HFF-Myc (cell line): Measurements from ENCODE around the gene IGF1R.

Source experiments
- DNase-seq: peaks from one replicate; pipeline ENCODE4 v3.0.0-alpha.2; 2011; ENCODE audit warnings: low read depth; ENCODE audit errors: extremely low read depth
- H3K4me3 ChIP-seq: replicated peaks from 2 replicates; pipeline ENCODE4 v1.5.1; 2011; ENCODE audit warnings: low read depth, mild to moderate bottlenecking, control low read depth, low read length
- TF ChIP-seq, protein P1 (sequence below): IDR thresholded peaks from 2 replicates; pipeline ENCODE4 v1.5.1; 2012; ENCODE audit warnings: mild to moderate bottlenecking, low read depth, low read length, control low read depth; ENCODE audit errors: missing control alignments

The IGF1R gene

GRCh38 chr15:98703126-98703685, 54.9 kb downstream of the IGF1R start:
- no peak for DNase-seq
- TF ChIP-seq, protein P1, sequence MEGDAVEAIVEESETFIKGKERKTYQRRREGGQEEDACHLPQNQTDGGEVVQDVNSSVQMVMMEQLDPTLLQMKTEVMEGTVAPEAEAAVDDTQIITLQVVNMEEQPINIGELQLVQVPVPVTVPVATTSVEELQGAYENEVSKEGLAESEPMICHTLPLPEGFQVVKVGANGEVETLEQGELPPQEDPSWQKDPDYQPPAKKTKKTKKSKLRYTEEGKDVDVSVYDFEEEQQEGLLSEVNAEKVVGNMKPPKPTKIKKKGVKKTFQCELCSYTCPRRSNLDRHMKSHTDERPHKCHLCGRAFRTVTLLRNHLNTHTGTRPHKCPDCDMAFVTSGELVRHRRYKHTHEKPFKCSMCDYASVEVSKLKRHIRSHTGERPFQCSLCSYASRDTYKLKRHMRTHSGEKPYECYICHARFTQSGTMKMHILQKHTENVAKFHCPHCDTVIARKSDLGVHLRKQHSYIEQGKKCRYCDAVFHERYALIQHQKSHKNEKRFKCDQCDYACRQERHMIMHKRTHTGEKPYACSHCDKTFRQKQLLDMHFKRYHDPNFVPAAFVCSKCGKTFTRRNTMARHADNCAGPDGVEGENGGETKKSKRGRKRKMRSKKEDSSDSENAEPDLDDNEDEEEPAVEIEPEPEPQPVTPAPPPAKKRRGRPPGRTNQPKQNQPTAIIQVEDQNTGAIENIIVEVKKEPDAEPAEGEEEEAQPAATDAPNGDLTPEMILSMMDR = no peak
- H3K4me3 ChIP-seq = no peak overlapping the region

DNA sequence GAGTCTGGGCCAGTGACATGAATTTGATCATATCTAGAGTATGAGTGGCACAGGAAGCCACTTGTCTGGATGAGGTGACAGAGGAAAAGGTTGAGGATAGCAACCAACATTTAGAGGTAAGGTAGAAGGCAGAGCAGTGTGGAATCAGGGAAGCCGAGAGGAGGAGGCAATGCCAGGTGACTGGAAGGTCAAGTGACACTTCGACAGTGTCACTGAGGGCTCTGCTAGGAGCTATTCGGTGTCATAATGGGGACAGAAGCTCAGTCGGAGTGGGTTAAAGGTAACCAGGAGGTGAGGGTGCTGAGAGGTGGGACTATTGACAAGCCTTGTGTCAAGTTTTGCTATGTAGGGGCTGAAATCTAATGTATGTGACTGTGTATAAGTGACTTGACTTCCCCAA, 56.7 kb downstream of the IGF1R start:
- TF ChIP-seq, protein P1 = no peak
- H3K4me3 ChIP-seq = no peak overlapping the region
- DNase-seq = no peak

- TF ChIP-seq, protein P1 = no peak
- no peak for DNase-seq
- no peak overlapping the region for H3K4me3 ChIP-seq
Measured at GRCh38 chr15:98706387-98706786, 58.0 kb downstream of the IGF1R start.

DNA sequence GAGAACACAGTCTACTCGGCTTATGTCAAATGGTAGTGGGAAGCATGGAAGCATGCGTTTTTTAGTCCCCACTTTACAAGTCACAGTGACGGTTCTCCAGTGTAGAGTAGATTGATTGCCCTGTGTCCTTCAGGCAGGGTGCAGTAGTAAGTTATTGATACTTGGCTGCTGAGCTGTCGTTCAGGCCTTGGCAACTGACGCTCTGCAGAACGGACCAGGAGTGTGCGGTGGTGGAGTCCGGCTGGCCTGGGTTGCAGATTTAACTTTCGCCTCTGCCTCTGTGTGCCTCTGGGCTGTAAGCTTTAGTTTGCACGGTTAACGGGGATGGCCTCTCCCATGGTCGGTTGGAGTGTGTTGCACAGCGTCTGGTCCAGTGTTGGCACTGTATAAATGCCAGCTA, 58.6 kb downstream of the IGF1R start:
- DNase-seq = no peak
- TF ChIP-seq, protein P1 = no peak
- H3K4me3 ChIP-seq = no peak overlapping the region

DNA sequence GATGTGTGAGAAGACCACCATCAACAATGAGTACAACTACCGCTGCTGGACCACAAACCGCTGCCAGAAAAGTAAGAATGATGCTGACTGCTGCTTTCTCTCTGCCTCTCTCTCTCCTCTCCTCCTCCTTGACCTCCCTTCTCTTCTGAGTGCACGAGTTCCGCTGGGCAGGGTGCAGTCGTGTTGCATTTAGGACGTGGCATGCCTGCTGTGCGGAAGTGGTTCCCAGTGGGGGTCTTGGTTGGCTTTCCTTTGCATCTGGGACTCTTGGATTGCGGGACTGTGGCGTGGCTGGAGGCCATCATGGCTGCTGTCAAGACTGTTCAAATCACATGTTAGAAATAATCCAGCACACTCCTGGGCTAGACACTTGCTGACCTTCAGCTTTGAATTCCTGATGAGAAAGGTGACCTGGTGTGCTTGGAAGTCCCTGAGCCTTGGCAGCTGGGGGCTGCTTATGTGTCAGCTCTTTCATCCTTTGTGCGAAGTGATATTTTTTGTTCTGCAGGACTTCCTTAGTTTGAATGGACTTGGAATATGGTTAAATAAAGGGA, 59.8 kb downstream of the IGF1R start:
- no peak for DNase-seq
- H3K4me3 ChIP-seq = no peak overlapping the region
- TF ChIP-seq, protein P1 = no peak

- no peak for DNase-seq
- TF ChIP-seq, protein P1 = no peak
Measured at GRCh38 chr15:98711810-98712209, 63.5 kb downstream of the IGF1R start.

More at GRCh38 chr15:98711810-98712209, 63.5 kb downstream of the IGF1R start:
- H3K4me3 ChIP-seq = no peak overlapping the region
